ENCODE measurements around the gene SPATA7. TPM values are rescaled to one million over a fixed set of nuclear protein-coding genes. Genes with fewer than 3 reads are reported as not detected.

Gene SPATA7
- total RNA-seq, 2 donors from 2014 or later: 11.9 to 20.2 TPM

- Histone ChIP-seq H3K27ac (no peak overlapping the region), H3K9me3 (no peaks in the 10 kb centered on the region), H3K4me1 (ENCODE audit: control insufficient read depth in 1 of 2, low read depth in 2 of 2) (no peaks in the 10 kb centered on the region), H3K36me3 (peaks cover 5% of the 10 kb centered on the region), H3K27me3 (replicated peaks; ENCODE audit: insufficient read depth) (no peaks in the 10 kb centered on the region), H3K4me3 (no peak overlapping the region)
- ATAC-seq (ENCODE audit: insufficient number of reproducible peaks, low FRiP score, low read depth) (no peak), DNase-seq (ENCODE audit: low spot score) (no peak)
- no peak for TF ChIP-seq CTCF (IDR thresholded peaks at IDR 0.05)
Observed at GRCh38 chr14:88452231-88452630, 66.8 kb downstream of the SPATA7 start.

- no peak for TF ChIP-seq CTCF (IDR thresholded peaks at IDR 0.05)
- H3K9me3 ChIP-seq: peaks cover 5% of the 10 kb centered on the region
- no peaks in the 10 kb centered on the region for H3K4me1 ChIP-seq (ENCODE audit: control insufficient read depth in 1 of 2, low read depth in 2 of 2)
- H3K36me3 ChIP-seq: peaks cover 5% of the 10 kb centered on the region
- H3K27me3 ChIP-seq (replicated peaks; ENCODE audit: insufficient read depth): no peaks in the 10 kb centered on the region
- DNase-seq (ENCODE audit: low spot score): no peak
- no peak for ATAC-seq (ENCODE audit: insufficient number of reproducible peaks, low FRiP score, low read depth)
- no peak overlapping the region for H3K27ac ChIP-seq
- H3K4me3 ChIP-seq: no peak overlapping the region
Observed at GRCh38 chr14:88454886-88455285, 69.4 kb downstream of the SPATA7 start.

- Histone ChIP-seq H3K9me3 (peaks cover 13% of the 10 kb centered on the region), H3K4me3 (no peak overlapping the region), H3K4me1 (ENCODE audit: control insufficient read depth in 1 of 2, low read depth in 2 of 2) (peaks cover 0 to under 1% of the 10 kb centered on the region in 2 donors), H3K36me3 (peaks cover 9% of the 10 kb centered on the region), H3K27me3 (replicated peaks; ENCODE audit: insufficient read depth) (no peaks in the 10 kb centered on the region), H3K27ac (no peak overlapping the region)
- no peak for TF ChIP-seq CTCF (IDR thresholded peaks at IDR 0.05)
- ATAC-seq (ENCODE audit: insufficient number of reproducible peaks, low FRiP score, low read depth) (no peak), DNase-seq (ENCODE audit: low spot score) (no peak)
Observed at GRCh38 chr14:88463318-88463717, 77.9 kb downstream of the SPATA7 start.

GRCh38 chr14:88468406-88468805 is 82.9 kb downstream of the SPATA7 start:
- DNase-seq (ENCODE audit: low spot score) (no peak), ATAC-seq (ENCODE audit: insufficient number of reproducible peaks, low FRiP score, low read depth) (peak; percentile 45)
- Histone ChIP-seq H3K4me1 (ENCODE audit: control insufficient read depth in 1 of 2, low read depth in 2 of 2) (peaks cover 0 to 6% of the 10 kb centered on the region in 2 donors), H3K9me3 (no peaks in the 10 kb centered on the region), H3K27me3 (replicated peaks; ENCODE audit: insufficient read depth) (no peaks in the 10 kb centered on the region), H3K4me3 (no peak overlapping the region), H3K27ac (peak overlapping the region in 1 of 2 donors; percentile 8), H3K36me3 (peaks cover 34% of the 10 kb centered on the region)
- no peak for TF ChIP-seq CTCF (IDR thresholded peaks at IDR 0.05)

- Histone ChIP-seq H3K27me3 (replicated peaks; ENCODE audit: insufficient read depth) (no peaks in the 10 kb centered on the region), H3K36me3 (peaks cover 33% of the 10 kb centered on the region), H3K4me3 (no peak overlapping the region), H3K27ac (no peak overlapping the region), H3K4me1 (ENCODE audit: control insufficient read depth in 1 of 2, low read depth in 2 of 2) (peaks cover 0 to 6% of the 10 kb centered on the region in 2 donors), H3K9me3 (no peaks in the 10 kb centered on the region)
- TF ChIP-seq CTCF (IDR thresholded peaks at IDR 0.05): no peak
- DNase-seq (ENCODE audit: low spot score) (no peak), ATAC-seq (ENCODE audit: insufficient number of reproducible peaks, low FRiP score, low read depth) (no peak)
Observed at GRCh38 chr14:88470542-88471440, 85.3 kb downstream of the SPATA7 start.

Data from thoracic aorta (tissue), 2 donors.